GM12891 (cell line): ENCODE data around the gene SNAI3.

Experiments used
- POLR2A ChIP-seq: IDR thresholded peaks from 2 replicates; pipeline ENCODE4 v1.6.1; 2011; ENCODE audit warnings: low read depth, low read length, control low read depth
- POLR2AphosphoS5 ChIP-seq: IDR thresholded peaks from 2 replicates; pipeline ENCODE4 v1.6.1; 2011; ENCODE audit warnings: low read depth, low read length, control low read depth
- POU2F2 ChIP-seq: IDR thresholded peaks from 2 replicates; pipeline ENCODE4 v1.6.1; 2011; ENCODE audit warnings: low read depth, mild to moderate bottlenecking, control low read depth, low read length, moderate library complexity
- TAF1 ChIP-seq: IDR thresholded peaks from 2 replicates; pipeline ENCODE4 v1.6.1; 2011; ENCODE audit warnings: low read depth, low read length, control low read depth

DNA sequence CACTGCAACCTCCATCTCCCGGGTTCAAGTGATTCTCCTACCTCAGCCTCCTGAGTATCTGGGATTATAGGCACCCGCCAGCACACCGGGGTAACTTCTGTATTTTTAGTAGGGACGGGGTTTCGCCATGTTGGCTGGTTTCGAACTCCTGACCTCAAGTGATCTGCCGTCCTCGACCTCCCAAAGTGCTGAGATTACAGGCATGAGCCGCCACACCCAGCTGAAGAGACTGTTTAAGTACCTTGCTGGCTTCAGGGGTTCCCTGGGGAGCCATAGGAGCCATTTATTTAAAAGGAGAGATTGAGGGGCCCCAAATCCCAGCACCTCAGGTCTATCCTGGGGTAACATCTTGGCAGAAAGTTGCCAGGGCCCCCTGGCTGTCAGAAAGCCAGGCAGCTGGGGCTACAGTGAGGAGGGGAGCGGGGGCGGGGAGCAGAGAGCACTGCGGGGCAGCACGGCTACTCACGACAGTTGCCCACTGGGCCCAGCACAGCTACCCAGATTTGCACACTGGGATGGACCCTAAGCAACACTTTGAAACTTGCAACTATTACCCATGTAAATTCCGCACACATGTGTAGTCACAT is 1.6 kb downstream of the SNAI3 start:
- TF ChIP-seq POLR2AphosphoS5 (no peak), POU2F2 (no peak), POLR2A (no peak), TAF1 (no peak)
